DMS 273 (cell line): ENCODE results near the gene MAD1L1.
A peak's percentile ranks its signal among the peaks of the same experiment; 100 is the strongest.

Experiments
- DNase-seq: peaks from one replicate; lab custom pipeline; 2025; ENCODE audit not compliant: unreplicated experiment; lab: John Stamatoyannopoulos, UW

MAD1L1 gene

GRCh38 chr7:2201686-2202360 is 30.9 kb downstream of the MAD1L1 start:
- no peak for DNase-seq

DNA sequence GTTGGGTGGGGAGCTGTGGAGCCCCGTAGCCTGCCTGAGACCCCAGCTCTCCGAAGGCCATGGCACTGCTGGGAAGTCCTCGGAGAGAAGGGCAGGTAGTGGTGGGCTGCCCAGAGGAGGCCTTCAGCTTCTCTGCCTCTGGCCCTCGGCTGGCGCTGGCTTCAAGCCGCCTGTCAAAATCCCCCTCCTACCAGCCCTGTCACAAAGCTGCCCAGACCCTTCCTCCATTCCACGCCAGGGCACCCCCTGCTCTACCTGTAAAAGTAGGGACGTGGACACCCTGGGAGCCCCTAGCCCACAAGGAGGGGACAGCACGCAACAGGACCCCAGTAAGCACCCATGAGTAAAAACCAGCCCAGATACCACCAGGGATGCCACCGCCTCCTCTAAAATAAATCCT is 31.6 kb downstream of the MAD1L1 start:
- DNase-seq = no peak

GRCh38 chr7:2200584-2200980 is 32.2 kb downstream of the MAD1L1 start:
- DNase-seq = no peak

- DNase-seq = no peak
These were observed 32.7 kb downstream of the MAD1L1 start for GRCh38 chr7:2199956-2200583.

DNA sequence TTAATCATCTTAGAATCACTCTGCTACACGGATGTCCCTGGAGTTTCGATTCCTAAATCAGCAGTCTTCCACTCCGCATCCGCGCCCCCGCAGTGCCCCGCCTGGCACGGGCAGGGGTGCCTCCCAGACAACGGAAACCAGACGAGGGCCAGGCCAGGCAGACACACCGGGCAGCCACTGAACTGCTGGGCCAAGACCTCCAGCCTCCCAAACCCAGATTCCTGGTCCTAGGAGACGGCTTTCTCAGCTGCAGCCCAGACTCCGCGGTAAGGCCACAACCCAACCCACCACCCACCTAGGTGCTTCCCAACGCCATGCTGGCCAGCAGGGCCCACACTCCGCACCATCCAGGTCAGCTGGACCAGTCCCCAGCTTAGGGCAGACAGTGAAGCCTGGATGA is 33.2 kb downstream of the MAD1L1 start:
- DNase-seq = no peak

GRCh38 chr7:2198760-2199159 is 34.0 kb downstream of the MAD1L1 start:
- DNase-seq = no peak

GRCh38 chr7:2198206-2198605 is 34.5 kb downstream of the MAD1L1 start:
- DNase-seq = peak; percentile 39

GRCh38 chr7:2197436-2198155 is 35.1 kb downstream of the MAD1L1 start:
- peak; percentile 50 for DNase-seq

DNA sequence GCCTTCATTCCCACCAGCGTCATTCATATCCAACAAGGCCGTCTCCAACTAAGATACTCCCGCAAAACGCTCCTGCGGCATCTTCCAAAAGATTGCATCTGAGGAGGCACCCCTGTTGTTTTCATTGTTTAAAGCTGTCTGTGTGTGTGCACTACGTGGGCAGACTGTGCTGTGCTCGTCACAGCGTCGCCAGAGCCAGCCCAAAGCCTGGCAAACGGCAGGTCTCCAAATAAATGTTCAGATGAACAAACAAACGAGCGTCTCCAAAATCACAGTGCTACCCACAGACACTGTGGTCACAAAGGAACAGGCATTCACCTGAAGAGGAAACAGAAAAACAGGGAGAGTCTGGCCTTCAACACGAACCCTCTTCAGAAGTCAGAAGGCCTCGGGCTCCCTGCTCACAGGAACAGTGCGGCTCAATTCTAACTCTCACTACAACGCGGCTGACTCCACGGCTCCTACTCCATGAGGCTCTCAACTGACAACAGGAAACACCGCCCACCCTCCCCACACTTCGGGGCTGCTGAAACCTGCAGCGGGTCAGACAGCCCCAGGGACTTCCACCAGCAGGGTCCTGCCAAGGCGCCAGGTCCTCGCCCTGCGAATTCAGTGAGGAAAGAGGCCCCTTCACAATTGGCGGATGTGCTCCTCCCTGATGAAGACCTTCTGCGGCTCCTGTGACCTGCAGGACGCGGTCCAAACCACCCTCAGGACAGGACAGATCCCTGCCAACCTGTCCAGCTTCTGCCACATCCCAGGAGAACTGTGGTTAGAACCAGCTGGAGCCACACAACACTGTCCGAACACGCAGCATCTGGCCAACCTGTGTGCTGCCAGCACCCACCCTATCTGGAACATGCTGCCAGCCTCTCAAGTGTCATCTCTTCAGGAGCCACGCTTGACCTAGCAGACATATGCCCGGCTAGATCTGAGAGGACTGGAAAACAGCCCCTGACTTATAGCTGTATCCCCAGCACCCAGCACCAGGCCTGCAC is 36.1 kb downstream of the MAD1L1 start:
- peak; percentile 71 for DNase-seq

DNA sequence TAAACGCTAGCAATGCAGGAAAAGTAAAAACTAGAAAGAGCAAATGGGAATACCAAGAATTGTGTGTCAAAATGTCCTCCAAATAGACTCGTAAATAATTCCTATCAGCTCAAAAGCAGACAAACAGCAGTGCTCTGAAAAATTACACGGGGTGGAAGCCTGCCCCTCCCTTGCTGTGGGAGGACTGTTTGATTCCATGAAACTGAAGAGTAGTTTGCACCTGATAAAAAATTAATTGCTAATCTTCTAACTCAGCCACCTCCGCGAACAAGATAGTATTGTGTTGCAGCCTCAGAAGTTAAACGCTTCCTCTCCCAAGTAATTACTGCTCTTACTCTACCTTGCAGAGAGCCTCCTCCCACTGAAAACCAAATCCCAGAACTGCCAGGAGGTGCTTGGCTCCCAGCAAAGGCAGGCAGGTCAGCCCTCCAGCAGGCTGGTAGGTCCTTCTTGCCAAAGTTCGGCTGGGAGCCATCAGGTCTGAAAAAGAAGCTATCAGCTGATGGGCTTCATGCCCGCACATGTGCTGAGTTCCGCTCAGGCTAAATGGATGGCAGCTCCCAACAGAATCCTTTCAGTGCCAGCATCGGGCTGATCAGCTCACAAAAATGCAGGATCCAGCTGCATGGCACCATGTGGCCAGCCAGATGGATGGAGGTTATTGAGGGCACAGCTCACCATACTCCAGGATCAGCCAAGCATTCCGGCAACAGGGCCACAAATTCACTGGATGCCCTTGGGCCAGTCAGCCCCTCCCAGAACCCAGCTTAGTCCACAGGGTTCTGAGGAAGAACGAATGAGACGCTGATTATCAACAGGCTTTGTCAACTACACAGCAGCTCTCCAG is 37.1 kb downstream of the MAD1L1 start:
- DNase-seq = peak; percentile 99

GRCh38 chr7:2193575-2194305 is 39.0 kb downstream of the MAD1L1 start:
- no peak for DNase-seq

- DNase-seq = no peak
These were observed 39.8 kb downstream of the MAD1L1 start for GRCh38 chr7:2192831-2193534.

- DNase-seq = no peak
These were observed 41.7 kb downstream of the MAD1L1 start for GRCh38 chr7:2191016-2191415.

DNA sequence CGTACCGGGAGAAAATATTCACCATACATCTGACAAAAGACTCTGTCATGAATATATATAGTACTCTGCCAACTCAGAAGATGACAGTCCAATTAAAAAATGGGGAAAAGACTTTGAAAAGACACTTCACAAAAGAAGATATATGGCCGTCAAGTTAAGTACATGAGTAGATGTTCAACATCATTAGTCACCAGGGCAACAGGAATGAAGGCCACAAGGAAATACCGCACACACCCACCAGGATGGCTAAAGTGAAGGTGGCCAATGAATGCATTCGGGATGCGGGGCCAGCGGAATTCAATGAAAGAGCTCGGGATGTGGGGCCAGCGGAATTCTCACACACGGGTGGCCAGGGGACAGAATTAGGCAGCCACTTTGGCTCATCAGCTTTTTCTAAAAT is 42.2 kb downstream of the MAD1L1 start:
- DNase-seq = no peak

GRCh38 chr7:2186166-2186565 is 46.6 kb downstream of the MAD1L1 start:
- no peak for DNase-seq

GRCh38 chr7:2185715-2186114 is 47.0 kb downstream of the MAD1L1 start:
- DNase-seq = no peak

DNA sequence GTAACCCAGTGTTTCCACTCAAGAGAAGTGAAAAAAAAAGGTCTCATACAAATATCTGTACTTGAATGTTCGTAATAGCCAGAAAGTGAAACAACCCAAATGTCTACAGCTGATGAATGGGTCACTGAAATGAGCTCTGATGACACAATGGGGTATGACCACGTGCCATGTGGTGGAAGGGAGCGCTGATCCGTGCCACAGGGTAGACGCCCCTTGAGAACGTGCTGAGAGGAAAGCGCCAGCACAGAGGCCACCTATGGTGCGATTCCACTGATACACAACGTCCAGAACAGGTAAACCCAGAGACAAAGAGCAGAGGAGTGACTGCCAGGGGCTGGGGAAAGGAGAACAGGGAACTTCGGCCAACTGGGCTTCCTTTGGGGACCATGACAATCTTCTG is 50.3 kb downstream of the MAD1L1 start:
- DNase-seq = no peak

DNA sequence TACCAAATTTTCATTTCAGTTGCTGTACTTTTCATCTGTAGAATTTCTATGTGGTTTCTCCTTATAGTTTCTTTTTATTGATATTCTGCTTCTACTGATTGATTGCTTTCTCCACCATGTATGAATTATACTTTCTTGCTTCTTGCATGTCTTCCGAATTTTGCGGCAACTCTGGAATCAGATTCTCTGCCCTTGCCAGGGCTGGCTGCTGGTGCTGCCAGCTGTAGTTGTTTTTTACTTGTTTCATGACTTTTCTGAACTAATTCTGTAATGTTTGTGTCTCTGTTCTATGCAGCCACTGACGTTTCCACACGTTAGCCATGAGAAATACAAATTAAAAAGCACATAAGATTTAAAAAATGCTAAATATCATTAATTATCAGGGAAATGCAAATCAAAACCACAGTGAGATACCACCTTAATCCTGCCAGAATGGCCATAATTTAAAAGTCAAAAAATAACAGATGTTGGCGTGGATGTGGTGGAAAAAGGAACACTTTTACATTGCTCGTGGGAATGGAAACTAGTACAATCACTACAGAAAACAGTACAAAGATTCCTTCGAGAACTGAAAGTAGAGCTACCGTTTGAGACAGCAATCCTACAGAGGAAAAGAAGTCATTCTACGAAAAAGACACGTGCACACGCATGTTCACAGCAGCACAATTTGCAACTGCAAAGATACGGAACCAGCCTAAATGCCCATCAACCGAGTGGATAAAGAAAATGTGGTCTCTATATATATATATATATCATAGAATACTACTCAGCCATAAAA is 51.5 kb downstream of the MAD1L1 start:
- DNase-seq = no peak
